GM19099 (cell line): ENCODE data around the gene POLD1.

Experiments
- POLR2A ChIP-seq: IDR thresholded peaks from 3 replicates; pipeline ENCODE4 v1.6.1; 2011; ENCODE audit warnings: low read depth; ENCODE audit not compliant: insufficient read length; ENCODE audit errors: extremely low read depth

POLD1 gene

GRCh38 chr19:50461066-50461875 is 77.1 kb downstream of the POLD1 start:
- TF ChIP-seq POLR2A, result no peak

GRCh38 chr19:50462970-50463369 is 78.8 kb downstream of the POLD1 start:
- TF ChIP-seq POLR2A, result no peak

DNA sequence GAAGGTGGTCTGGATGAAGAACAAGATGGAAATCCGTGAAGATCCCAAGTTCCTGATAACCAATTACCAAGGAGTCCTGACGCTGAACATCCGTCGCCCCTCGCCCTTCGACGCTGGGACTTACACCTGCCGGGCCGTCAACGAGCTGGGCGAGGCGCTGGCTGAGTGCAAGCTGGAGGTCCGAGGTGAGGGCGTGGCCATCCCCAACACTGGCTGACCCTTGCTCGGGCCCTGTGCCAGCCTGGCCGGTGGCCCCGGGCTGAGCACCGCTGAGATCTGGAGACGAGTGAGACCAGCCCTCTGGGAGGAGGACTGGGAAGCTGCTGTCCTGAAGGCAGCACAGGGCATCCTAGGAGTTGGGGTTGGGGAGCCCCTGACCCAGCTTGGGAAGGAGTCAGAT is 80.2 kb downstream of the POLD1 start:
- no peak for TF ChIP-seq POLR2A

- no peak for TF ChIP-seq POLR2A
Observed at GRCh38 chr19:50465000-50465399, 80.9 kb downstream of the POLD1 start.

DNA sequence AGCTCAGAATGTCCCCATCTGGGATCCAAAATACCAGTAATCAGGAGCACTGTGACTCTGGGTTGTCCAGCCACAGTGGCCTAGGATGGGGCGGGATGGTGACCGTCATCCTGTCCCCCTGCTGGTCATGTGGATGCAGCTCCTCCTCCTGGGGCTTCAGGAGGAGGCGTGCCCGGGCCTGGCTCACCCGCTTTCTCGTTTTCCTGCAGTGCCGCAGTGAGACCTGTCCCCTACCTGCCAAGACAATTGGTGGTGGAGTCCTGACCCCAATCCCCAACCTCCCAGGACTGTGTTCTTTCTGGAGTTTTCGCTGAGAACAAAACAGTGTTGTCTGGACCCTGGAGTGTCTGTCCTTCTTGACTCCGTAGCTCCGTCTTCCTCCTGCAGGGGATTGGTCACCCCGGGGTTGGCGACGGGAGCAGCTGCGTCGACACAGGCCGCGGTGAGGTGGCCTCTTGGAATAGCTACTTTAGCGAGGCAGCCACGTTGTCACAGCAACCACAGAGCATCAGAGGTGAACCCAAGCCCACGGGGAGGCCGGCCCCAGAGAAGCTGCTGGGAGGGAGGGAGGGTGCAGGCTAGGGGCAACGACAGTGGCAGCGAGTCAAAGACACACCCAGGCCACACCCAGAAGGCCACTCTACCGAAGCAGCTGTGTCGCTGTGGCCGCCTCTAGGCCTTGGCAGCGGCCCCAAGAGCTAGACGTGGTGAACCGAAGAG is 82.0 kb downstream of the POLD1 start:
- TF ChIP-seq POLR2A, result no peak

- no peak for TF ChIP-seq POLR2A
Observed at GRCh38 chr19:50466706-50467039, 82.5 kb downstream of the POLD1 start.

DNA sequence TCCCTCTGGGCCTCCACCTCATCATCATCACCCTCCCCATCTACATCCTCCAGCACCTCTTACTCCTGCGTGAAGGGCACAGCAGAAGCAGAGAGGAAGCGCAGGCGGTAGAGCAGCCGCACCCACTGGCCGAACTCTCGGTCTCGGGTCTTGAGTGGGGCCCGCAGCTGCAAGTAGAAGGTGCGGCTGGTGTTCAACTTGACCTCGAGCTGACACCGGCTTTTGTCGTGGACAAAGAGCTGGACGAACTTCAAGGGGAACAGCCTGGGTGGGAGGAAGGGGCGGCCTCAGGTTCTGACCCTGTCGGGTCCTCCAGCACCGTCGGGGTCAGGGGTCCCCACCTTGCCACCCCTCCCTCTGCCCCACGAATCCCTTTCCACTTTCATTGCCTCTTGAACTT is 83.4 kb downstream of the POLD1 start:
- no peak for TF ChIP-seq POLR2A
